ENCODE measurements around the gene PPIE.
"Not testable (repeated sequence)": the region's sequence is repeated elsewhere in the genome, so short reads cannot be mapped to it uniquely, and the experiment has no call there.

GRCh38 chr1:39787964-39788363 is 49.3 kb downstream of the PPIE start:
- TF ChIP-seq POLR2A (IDR thresholded peaks at IDR 0.05); CTCF (IDR thresholded peaks at IDR 0.05 in 8 of 11, conservative IDR thresholded peaks at IDR 0.05 in 3 of 11); POLR2AphosphoS5 (IDR thresholded peaks at IDR 0.05): not testable (repeated sequence)

Data from spleen (tissue), 7 donors.